B cell (primary cell): ENCODE data around the gene RORC.

ENCODE experiments used
- CTCF ChIP-seq: fragments of 200-600 bp; IDR thresholded peaks from one replicate; pipeline ENCODE4 v1.8.0; 2022; ENCODE audit warnings: antibody characterized with exemption, mild to moderate bottlenecking
- EZH2 ChIP-seq: IDR thresholded peaks from 2 replicates; pipeline ENCODE4 v1.6.1; 2012; ENCODE audit warnings: borderline replicate concordance, low read depth, mild to moderate bottlenecking, moderate library complexity, low read length; ENCODE audit not compliant: insufficient read depth, poor library complexity, severe bottlenecking

- no peak for TF ChIP-seq CTCF
- TF ChIP-seq EZH2 = no peak
Measured at GRCh38 chr1:151822404-151822803, 9.2 kb downstream of the RORC start.
